HCT116 (cell line): ENCODE results near the gene TSC1. TPM values are rescaled to one million over a fixed set of nuclear protein-coding genes. Genes with fewer than 3 reads are reported as not detected.

ENCODE experiments used
- ATAC-seq: fragments of 200-7000 bp; cut with Tn5 transposase; 2 replicates; pipeline ENCODE4 v1.9.1; 2020; ENCODE audit warnings: mild to moderate bottlenecking, moderate library complexity
- BruUV-seq: library from RNA; stranded (reverse); fragments of 400-500 nt; replicated peaks from 2 replicates; lab custom pipeline; 2021; lab: Mats Ljungman, UMichigan
- CTCF ChIA-PET: fragments of 300-600 bp; sonication (Branson Sonifier 250); formaldehyde crosslinking; loops from one replicate; lab custom pipeline; 2021; ENCODE audit warnings: antibody characterized with exemption; lab: Charles Lee
- POLR2A ChIA-PET: fragments of 300-600, 350-600 bp; sonication (Branson Sonifier 250); formaldehyde crosslinking; loops from one replicate; lab custom pipeline; 2021; ENCODE audit warnings: antibody characterized with exemption; lab: Charles Lee
- RAD21 ChIA-PET, 2 experiments: fragments of 300-600 bp; sonication (Branson Sonifier 250); formaldehyde crosslinking; loops; one replicate each; lab custom pipeline; 2023; ENCODE audit warnings: low total read pairs in 2 of 2; ENCODE audit not compliant: uncharacterized antibody in 2 of 2, unreplicated experiment in 2 of 2, low non-redundant PET in 1 of 2; lab: Charles Lee
- DNase-seq: peaks from one replicate; pipeline ENCODE4 v3.0.0-alpha.2; 2010; ENCODE audit warnings: low read depth, low spot score
- H2AFZ ChIP-seq: fragments of 200-600 bp; shearing (Covaris generic), sonication (generic); 2 replicates; pipeline ENCODE4 v1.6.1; 2017; ENCODE audit warnings: low read depth, mixed run types, mixed read lengths, antibody characterized with exemption, low read length; ENCODE audit not compliant: poor library complexity, severe bottlenecking
- H3K27ac ChIP-seq: 2 replicates; pipeline ENCODE4 v1.5.1; 2012; ENCODE audit warnings: low read depth, low read length
- H3K27me3 ChIP-seq: fragments of 200-600 bp; sonication (generic); 2 replicates; pipeline ENCODE4 v1.6.1; 2016; ENCODE audit warnings: mixed run types, low read length, mixed read lengths; ENCODE audit not compliant: insufficient read depth
- H3K36me3 ChIP-seq, 2 experiments: fragments of 200-500 bp in 1 of 2; fragments of 200-600 bp in 1 of 2; sonication (Bioruptor generic) in 1 of 2; sonication (generic) in 1 of 2; 2 replicates each; pipeline versions ENCODE4 v1.5.1 to v1.6.1; 2014 to 2016; ENCODE audit warnings: low read length in 2 of 2, inconsistent platforms in 1 of 2, mixed read lengths in 1 of 2, mixed run types in 1 of 2; ENCODE audit not compliant: insufficient read depth in 2 of 2, control insufficient read depth in 1 of 2
- H3K4me1 ChIP-seq, 2 experiments: fragments of 200-600 bp in 1 of 2; sonication (generic) in 1 of 2; 2 replicates each; pipeline versions ENCODE4 v1.5.1 to v1.6.1; 2012 to 2017; ENCODE audit warnings: low read length in 2 of 2, inconsistent platforms in 1 of 2, mild to moderate bottlenecking in 1 of 2, mixed read lengths in 1 of 2, mixed run types in 1 of 2, moderate library complexity in 1 of 2; ENCODE audit not compliant: insufficient read depth in 2 of 2, control insufficient read depth in 1 of 2
- H3K4me2 ChIP-seq: fragments of 200-600 bp; sonication (generic); 2 replicates; pipeline ENCODE4 v1.6.1; 2017; ENCODE audit warnings: mixed run types, low read length, mixed read lengths
- H3K4me3 ChIP-seq, 2 experiments: fragments of 200-600 bp in 1 of 2; sonication (generic) in 1 of 2; replicated peaks in 1 of 2; 2 replicates each; pipeline ENCODE4 v1.5.1; 2011 to 2016; ENCODE audit warnings: low read length in 2 of 2, control low read depth in 1 of 2, low read depth in 1 of 2, mild to moderate bottlenecking in 1 of 2, mixed read lengths in 1 of 2, mixed run types in 1 of 2
- H3K79me2 ChIP-seq: fragments of 200-600 bp; sonication (generic); 2 replicates; pipeline ENCODE4 v1.6.1; 2017; ENCODE audit warnings: mild to moderate bottlenecking, mixed run types, low read length, moderate library complexity, mixed read lengths; ENCODE audit not compliant: insufficient read depth
- H3K9ac ChIP-seq: fragments of 200-600 bp; sonication (generic); 2 replicates; pipeline ENCODE4 v1.6.1; 2016; ENCODE audit warnings: low read length, mixed read lengths
- H3K9me2 ChIP-seq: fragments of 200-600 bp; sonication (generic), shearing (Covaris generic); 2 replicates; pipeline ENCODE4 v1.6.1; 2017; ENCODE audit warnings: mixed run types, mild to moderate bottlenecking, moderate library complexity; ENCODE audit not compliant: insufficient read depth
- H3K9me3 ChIP-seq, 2 experiments: fragments of 200-500 bp in 1 of 2; fragments of 200-600 bp in 1 of 2; sonication (Bioruptor generic) in 1 of 2; sonication (generic) in 1 of 2; 2 replicates each; pipeline ENCODE4 v1.6.1; 2014 to 2017; ENCODE audit warnings: low read length in 2 of 2, mixed read lengths in 2 of 2, inconsistent platforms in 1 of 2, low read depth in 1 of 2, mild to moderate bottlenecking in 1 of 2, mixed run types in 1 of 2, moderate library complexity in 1 of 2; ENCODE audit not compliant: control insufficient read depth in 1 of 2, insufficient read depth in 1 of 2
- H4K20me1 ChIP-seq: fragments of 200-600 bp; sonication (generic), shearing (Covaris generic); 2 replicates; pipeline ENCODE4 v1.6.1; 2017; ENCODE audit warnings: mixed run types, mild to moderate bottlenecking, moderate library complexity; ENCODE audit not compliant: insufficient read depth
- CEBPB ChIP-seq: IDR thresholded peaks from 2 replicates; pipeline ENCODE4 v1.6.1; 2012; ENCODE audit warnings: low read depth
- EGR1 ChIP-seq: IDR thresholded peaks from 2 replicates; pipeline ENCODE4 v1.6.1; 2012; ENCODE audit warnings: low read depth
- EZH2phosphoT487 ChIP-seq: fragments of 200-600 bp; IDR thresholded peaks from 2 replicates; pipeline ENCODE4 v1.6.1; 2018; ENCODE audit warnings: antibody characterized with exemption, borderline replicate concordance
- FOSL1 ChIP-seq: IDR thresholded peaks from 2 replicates; pipeline ENCODE4 v1.6.1; 2012; ENCODE audit warnings: low read depth
- JUND ChIP-seq: IDR thresholded peaks from 2 replicates; pipeline ENCODE4 v1.6.1; 2012
- POLR2AphosphoS5 ChIP-seq: IDR thresholded peaks from 2 replicates; pipeline ENCODE4 v1.6.1; 2011; ENCODE audit warnings: mild to moderate bottlenecking, low read depth, low read length, moderate library complexity
- RAD21 ChIP-seq: IDR thresholded peaks from 2 replicates; pipeline ENCODE4 v1.6.1; 2012; ENCODE audit warnings: low read depth, mild to moderate bottlenecking
- SIN3A ChIP-seq: IDR thresholded peaks from 2 replicates; pipeline ENCODE4 v1.6.1; 2012; ENCODE audit warnings: low read depth
- SRF ChIP-seq: IDR thresholded peaks from 2 replicates; pipeline ENCODE4 v1.6.1; 2012; ENCODE audit warnings: low read depth
- YY1 ChIP-seq: IDR thresholded peaks from 2 replicates; pipeline ENCODE4 v1.6.1; 2011; ENCODE audit warnings: low read length, low read depth, moderate library complexity, mild to moderate bottlenecking; ENCODE audit not compliant: insufficient replicate concordance; ENCODE audit errors: extremely low read depth
- ZFX ChIP-seq: fragments of 450-650 bp; IDR thresholded peaks from 2 replicates; pipeline ENCODE4 v1.6.1; 2017
- intact Hi-C: fragments of 100-400 bp; cut with micrococcal nuclease; formaldehyde crosslinking; loops from 2 replicates; pipeline ENCODE4 v1.10.0; 2022
- total RNA-seq: library from RNA; stranded (reverse); gene quantifications from one replicate; pipeline ENCODE4 v1.2.1, GENCODE V29; 2021; ENCODE audit not compliant: unreplicated experiment
- TF ChIP-seq, protein P1 (sequence below): IDR thresholded peaks from 2 replicates; pipeline ENCODE4 v1.6.1; 2012
- TF ChIP-seq, protein P2 (sequence below): IDR thresholded peaks from 2 replicates; pipeline ENCODE4 v1.6.1; 2012
- TF ChIP-seq, protein P3 (sequence below), 3 experiments: fragments of 200-600 bp in 1 of 3; sonication (generic) in 1 of 3; IDR thresholded peaks in 2 of 3; conservative IDR thresholded peaks in 1 of 3; 2 replicates each; pipeline ENCODE4 v1.5.1; 2012 to 2017; ENCODE audit warnings: low read depth in 2 of 3, low read length in 2 of 3, antibody characterized with exemption in 1 of 3, borderline replicate concordance in 1 of 3, control low read depth in 1 of 3, mild to moderate bottlenecking in 1 of 3, mixed read lengths in 1 of 3, mixed run types in 1 of 3, moderate library complexity in 1 of 3; ENCODE audit not compliant: insufficient read depth in 1 of 3
- TF ChIP-seq, protein P4 (sequence below): IDR thresholded peaks from 2 replicates; pipeline ENCODE4 v1.6.1; 2012; ENCODE audit warnings: low read depth

Gene TSC1
- total RNA-seq, 1 experiment from 2014 or later = 34.5 TPM

DNA sequence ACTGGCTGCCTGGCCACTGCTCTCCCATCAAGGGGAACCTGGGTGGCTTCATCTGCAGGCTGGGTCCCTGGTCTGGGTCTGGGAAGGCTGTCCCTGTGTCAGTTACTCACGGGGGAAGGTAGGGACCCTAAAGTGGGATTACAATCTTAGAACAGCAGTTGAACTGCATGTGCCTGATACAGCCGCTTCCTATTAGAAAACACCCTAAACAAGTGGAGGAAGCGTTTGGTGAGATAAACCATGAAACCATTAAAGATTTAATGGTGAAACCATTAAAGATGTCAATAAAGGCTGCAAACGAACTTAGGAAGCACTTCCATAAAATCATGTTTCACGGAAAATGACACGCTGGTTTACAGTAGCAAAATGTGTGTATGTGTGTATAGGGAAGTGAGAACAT is 31.5 kb upstream of the TSC1 start:
- H3K9ac ChIP-seq = no peak overlapping the region
- no peak overlapping the region for H3K27ac ChIP-seq
- TF ChIP-seq FOSL1 (no peak), YY1 (no peak), POLR2AphosphoS5 (no peak)
- H2AFZ ChIP-seq = no peak overlapping the region
- no peaks in the 10 kb centered on the region for H4K20me1 ChIP-seq
- no peaks in the 10 kb centered on the region for H3K79me2 ChIP-seq
- no peak overlapping the region for H3K4me3 ChIP-seq
- H3K9me3 ChIP-seq = no peaks in the 10 kb centered on the region
- peaks cover 26% of the 10 kb centered on the region; the same call in 1 of the 2 replicates for H3K27me3 ChIP-seq
- CTCF ChIA-PET = no interaction called here
- peaks cover 0 to 11% of the 10 kb centered on the region in 2 experiments; a peak in 2 of 4 replicates for H3K4me1 ChIP-seq
- no peak for ATAC-seq
- BruUV-seq = no TSS peak
- POLR2A ChIA-PET = no interaction called here
- H3K4me2 ChIP-seq = no peak overlapping the region
- H3K36me3 ChIP-seq = no peaks in the 10 kb centered on the region
- intact Hi-C loops = loop anchor here (10.0 kb wide), 1 partner anchor 321 kb away; no protein-coding TSS in a partner anchor
- DNase-seq = no peak
- H3K9me2 ChIP-seq = no peaks in the 10 kb centered on the region
- RAD21 ChIA-PET = no interaction called here

DNA sequence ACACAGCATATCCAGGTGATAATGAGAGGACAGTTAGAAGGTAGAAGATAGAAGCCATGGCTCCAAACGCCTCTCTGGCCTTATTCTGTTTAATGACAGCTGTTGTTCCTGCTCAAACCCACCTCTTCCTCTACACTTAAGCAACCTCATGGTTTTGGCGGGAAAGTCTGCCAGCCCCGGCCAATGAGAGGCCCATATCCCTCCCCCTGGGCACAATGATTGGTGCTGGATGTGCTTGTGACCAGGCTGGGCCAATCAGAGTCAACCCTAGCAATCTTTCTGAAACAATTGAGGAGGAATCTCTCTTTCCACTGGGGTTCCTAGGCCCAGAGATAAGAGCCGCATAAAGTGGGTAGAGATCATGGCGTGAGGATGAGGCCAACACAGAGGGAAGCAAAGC is 29.3 kb upstream of the TSC1 start:
- Histone ChIP-seq H2AFZ (no peak overlapping the region), H3K36me3 (no peaks in the 10 kb centered on the region), H3K27me3 (peaks cover 18% of the 10 kb centered on the region; the same call in 1 of the 2 replicates), H3K27ac (no peak overlapping the region), H3K4me3 (no peak overlapping the region), H3K9me2 (no peaks in the 10 kb centered on the region), H4K20me1 (no peaks in the 10 kb centered on the region), H3K9me3 (no peaks in the 10 kb centered on the region), H3K4me1 (peaks cover 0 to 11% of the 10 kb centered on the region in 2 experiments; a peak in 2 of 4 replicates), H3K9ac (no peak overlapping the region), H3K79me2 (no peaks in the 10 kb centered on the region), H3K4me2 (no peak overlapping the region)
- no TSS peak for BruUV-seq
- ChIA-PET POLR2A (no interaction called here), RAD21 (no interaction called here), CTCF (no interaction called here)
- ATAC-seq (no peak), DNase-seq (peak; percentile 8)
- intact Hi-C loops = loop anchor here (2.0 to 10.0 kb wide), 3 partner anchors 319 to 563 kb away; partner anchors contain the start of gene CFAP77
- no peak for TF ChIP-seq ZFX
- TF ChIP-seq, protein P1, sequence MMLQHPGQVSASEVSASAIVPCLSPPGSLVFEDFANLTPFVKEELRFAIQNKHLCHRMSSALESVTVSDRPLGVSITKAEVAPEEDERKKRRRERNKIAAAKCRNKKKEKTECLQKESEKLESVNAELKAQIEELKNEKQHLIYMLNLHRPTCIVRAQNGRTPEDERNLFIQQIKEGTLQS = no peak
- no peak for TF ChIP-seq SRF
- TF ChIP-seq EGR1 = no peak
- TF ChIP-seq JUND = no peak
- TF ChIP-seq, protein P2, sequence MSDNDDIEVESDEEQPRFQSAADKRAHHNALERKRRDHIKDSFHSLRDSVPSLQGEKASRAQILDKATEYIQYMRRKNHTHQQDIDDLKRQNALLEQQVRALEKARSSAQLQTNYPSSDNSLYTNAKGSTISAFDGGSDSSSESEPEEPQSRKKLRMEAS = no peak
- TF ChIP-seq, protein P3, sequence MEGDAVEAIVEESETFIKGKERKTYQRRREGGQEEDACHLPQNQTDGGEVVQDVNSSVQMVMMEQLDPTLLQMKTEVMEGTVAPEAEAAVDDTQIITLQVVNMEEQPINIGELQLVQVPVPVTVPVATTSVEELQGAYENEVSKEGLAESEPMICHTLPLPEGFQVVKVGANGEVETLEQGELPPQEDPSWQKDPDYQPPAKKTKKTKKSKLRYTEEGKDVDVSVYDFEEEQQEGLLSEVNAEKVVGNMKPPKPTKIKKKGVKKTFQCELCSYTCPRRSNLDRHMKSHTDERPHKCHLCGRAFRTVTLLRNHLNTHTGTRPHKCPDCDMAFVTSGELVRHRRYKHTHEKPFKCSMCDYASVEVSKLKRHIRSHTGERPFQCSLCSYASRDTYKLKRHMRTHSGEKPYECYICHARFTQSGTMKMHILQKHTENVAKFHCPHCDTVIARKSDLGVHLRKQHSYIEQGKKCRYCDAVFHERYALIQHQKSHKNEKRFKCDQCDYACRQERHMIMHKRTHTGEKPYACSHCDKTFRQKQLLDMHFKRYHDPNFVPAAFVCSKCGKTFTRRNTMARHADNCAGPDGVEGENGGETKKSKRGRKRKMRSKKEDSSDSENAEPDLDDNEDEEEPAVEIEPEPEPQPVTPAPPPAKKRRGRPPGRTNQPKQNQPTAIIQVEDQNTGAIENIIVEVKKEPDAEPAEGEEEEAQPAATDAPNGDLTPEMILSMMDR (IDR thresholded peaks at IDR 0.05 in 2 of 3, conservative IDR thresholded peaks at IDR 0.05 in 1 of 3; ENCODE audit: borderline replicate concordance in 1 of 3, insufficient read depth in 1 of 3, low read depth in 2 of 3, low read length in 2 of 3) = no peak
- TF ChIP-seq YY1 = no peak
- no peak for TF ChIP-seq CEBPB
- TF ChIP-seq, protein P4, sequence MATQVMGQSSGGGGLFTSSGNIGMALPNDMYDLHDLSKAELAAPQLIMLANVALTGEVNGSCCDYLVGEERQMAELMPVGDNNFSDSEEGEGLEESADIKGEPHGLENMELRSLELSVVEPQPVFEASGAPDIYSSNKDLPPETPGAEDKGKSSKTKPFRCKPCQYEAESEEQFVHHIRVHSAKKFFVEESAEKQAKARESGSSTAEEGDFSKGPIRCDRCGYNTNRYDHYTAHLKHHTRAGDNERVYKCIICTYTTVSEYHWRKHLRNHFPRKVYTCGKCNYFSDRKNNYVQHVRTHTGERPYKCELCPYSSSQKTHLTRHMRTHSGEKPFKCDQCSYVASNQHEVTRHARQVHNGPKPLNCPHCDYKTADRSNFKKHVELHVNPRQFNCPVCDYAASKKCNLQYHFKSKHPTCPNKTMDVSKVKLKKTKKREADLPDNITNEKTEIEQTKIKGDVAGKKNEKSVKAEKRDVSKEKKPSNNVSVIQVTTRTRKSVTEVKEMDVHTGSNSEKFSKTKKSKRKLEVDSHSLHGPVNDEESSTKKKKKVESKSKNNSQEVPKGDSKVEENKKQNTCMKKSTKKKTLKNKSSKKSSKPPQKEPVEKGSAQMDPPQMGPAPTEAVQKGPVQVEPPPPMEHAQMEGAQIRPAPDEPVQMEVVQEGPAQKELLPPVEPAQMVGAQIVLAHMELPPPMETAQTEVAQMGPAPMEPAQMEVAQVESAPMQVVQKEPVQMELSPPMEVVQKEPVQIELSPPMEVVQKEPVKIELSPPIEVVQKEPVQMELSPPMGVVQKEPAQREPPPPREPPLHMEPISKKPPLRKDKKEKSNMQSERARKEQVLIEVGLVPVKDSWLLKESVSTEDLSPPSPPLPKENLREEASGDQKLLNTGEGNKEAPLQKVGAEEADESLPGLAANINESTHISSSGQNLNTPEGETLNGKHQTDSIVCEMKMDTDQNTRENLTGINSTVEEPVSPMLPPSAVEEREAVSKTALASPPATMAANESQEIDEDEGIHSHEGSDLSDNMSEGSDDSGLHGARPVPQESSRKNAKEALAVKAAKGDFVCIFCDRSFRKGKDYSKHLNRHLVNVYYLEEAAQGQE = no peak
- TF ChIP-seq SIN3A = no peak
- TF ChIP-seq POLR2AphosphoS5 = no peak
- TF ChIP-seq RAD21 = no peak
- TF ChIP-seq EZH2phosphoT487 = no peak
